Measurements from ENCODE around the gene AP1S2. TPM values are rescaled to one million over a fixed set of nuclear protein-coding genes. Genes with fewer than 3 reads are reported as not detected.

The AP1S2 gene
- total and polyA plus RNA-seq, 9 of the 15 experiments (the other 6 are each of a cell fraction or from before 2014, with no cell fraction given) = 11.1 to 64.2 (median 25.8) TPM

DNA sequence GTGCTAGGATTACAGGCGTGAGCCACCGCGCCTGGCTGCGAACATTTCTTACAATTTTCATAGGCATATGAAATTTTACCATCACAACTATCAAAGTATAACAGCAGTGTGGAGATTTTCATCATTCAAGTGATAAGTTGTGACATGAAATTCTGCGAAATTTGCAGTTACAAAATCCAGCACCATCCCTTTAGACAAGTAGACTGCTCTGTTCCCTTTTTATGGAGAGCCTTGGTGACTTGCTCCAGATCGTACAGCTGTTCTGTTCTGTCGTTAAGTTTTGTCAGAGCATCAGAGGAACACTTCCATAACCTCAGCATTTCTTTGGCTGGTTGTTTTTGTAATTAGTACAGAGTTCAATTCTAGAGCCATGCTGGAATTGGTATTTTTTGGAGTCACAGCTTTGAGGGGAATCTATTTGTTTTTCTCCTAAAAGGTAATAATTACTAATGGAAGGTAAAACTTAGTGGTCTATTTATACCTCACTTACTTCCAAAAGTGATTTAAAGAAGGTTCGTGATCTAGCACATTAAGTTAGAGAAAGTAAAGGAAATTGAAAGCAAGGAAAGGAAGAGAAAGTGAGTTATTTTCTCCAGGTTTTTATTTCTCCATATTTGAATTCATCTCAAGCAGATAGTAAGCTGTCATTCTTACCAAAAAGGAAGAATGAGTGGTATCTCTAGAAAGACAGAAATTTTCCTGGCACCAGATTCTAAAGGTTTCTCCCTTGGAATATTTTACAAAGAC, 42.2 kb downstream of the AP1S2 start:
- FAIRE-seq (no peak), DNase-seq (ENCODE audit: extremely low read depth in 1 of 4, low spot score in 3 of 4) (no peak), ATAC-seq (no peak)
- Histone ChIP-seq H4K20me1 (replicated peaks; ENCODE audit: control insufficient read depth, insufficient read depth, low read length) (no peaks in the 10 kb centered on the region), H3K4me3 (no peak overlapping the region), H3K4me2 (ENCODE audit: insufficient read depth, low read length) (no peak overlapping the region), H2AFZ (ENCODE audit: low read depth, low read length) (no peak overlapping the region), H3K4me1 (replicated peaks in 1 of 2; ENCODE audit: control insufficient read depth in 2 of 2, insufficient read depth in 2 of 2, low read length in 2 of 2) (no peaks in the 10 kb centered on the region), H3K27me3 (ENCODE audit: control insufficient read depth in 2 of 2, insufficient read depth in 2 of 2, low read length in 2 of 2) (no peaks in the 10 kb centered on the region), H3K36me3 (ENCODE audit: control insufficient read depth, insufficient read depth, low read length) (peaks cover 37% of the 10 kb centered on the region; the same call in 1 of the 3 replicates), H3K9me3 (replicated peaks; ENCODE audit: control insufficient read depth, insufficient read depth, low read depth, low read length) (no peaks in the 10 kb centered on the region), H3K79me2 (ENCODE audit: control insufficient read depth, insufficient read depth, low read length) (no peaks in the 10 kb centered on the region), H3K27ac (ENCODE audit: extremely low read depth, low read depth, low read length) (no peak overlapping the region), H3K9ac (ENCODE audit: insufficient read depth in 1 of 2, low read depth in 2 of 2, low read length in 2 of 2) (no peak overlapping the region), H3K9me1 (ENCODE audit: control insufficient read depth, insufficient read depth, low read length) (no peaks in the 10 kb centered on the region)
- ChIA-PET CTCF (ENCODE audit: low intra/inter-chr PET ratio) (no interaction called here), POLR2A (no interaction called here)
- intact Hi-C loops (cut with micrococcal nuclease) (no loop called here), in situ Hi-C loops (cut with MboI) (no loop called here)
- no TSS peak for BruUV-seq (replicated peaks)
- TF ChIP-seq FOXJ3 (CRISPR knock-in tag; IDR thresholded peaks at IDR 0.05) (no peak), ZNF174 (CRISPR knock-in tag; IDR thresholded peaks at IDR 0.05) (no peak), BCOR (IDR thresholded peaks at IDR 0.05) (no peak), ZNF699 (CRISPR knock-in tag; IDR thresholded peaks at IDR 0.05; ENCODE audit: insufficient replicate concordance) (no peak), ETS2 (tag; IDR thresholded peaks at IDR 0.05; ENCODE audit: borderline replicate concordance, poor library complexity, severe bottlenecking) (no peak), MCM5 (IDR thresholded peaks at IDR 0.05; ENCODE audit: low read depth) (no peak), CREBBP (IDR thresholded peaks at IDR 0.05; ENCODE audit: low read depth, low read length) (no peak), HMG20A (CRISPR knock-in tag; conservative IDR thresholded peaks at IDR 0.05) (no peak), HNRNPLL (IDR thresholded peaks at IDR 0.05; ENCODE audit: low read depth, low read length, poor library complexity, severe bottlenecking) (no peak)
- whole genome bisulfite sequencing (ENCODE audit: insufficient coverage, low coverage, missing lambda C conversion rate) = 90% methylated on average over 7 of the region's 8 CpGs
